GDM1 (cell line): Measurements from ENCODE around the gene CCDC9B.

Source experiments
- DNase-seq: peaks from one replicate; lab custom pipeline; 2025; lab: John Stamatoyannopoulos, UW

CCDC9B gene

DNA sequence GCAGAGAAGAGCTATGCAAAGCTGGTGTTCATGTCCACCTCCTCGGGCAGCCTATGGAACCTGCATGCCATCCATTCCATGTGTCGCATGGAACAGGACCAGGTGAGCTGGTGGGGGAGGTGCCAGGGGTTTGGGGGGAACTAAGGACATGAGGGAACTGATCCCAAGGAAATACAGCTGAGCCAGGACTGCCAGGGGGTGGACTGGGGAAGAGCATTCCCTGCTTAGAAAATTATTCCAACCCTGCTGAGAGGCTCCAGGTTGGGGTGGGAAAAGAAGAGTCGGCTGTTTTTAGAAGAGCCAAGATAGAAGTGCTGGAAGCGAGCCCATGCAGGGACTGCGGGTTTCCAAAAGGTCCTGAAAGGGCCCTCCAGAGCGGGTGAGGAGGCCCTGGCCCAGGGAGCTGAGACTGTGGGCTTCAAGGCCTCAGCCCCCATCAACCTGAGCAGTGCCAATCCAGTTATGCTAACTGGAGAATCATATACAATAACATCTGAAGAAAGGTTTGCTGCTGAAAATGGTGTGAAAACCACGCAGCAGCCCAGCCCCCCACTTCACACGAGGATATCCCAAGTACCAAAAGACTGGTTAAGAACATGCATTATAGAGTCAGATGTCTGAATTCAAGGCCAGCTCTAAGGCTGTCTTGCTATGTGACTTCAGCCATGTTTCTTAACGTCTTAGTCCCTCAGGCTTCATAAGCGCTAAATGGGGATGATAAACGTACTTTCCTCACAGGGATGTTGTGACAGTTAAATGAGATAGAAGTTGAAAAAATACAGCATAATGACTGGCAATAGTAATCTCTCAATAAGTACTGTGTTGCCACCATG, 25.1 kb upstream of the CCDC9B start:
- DNase-seq: no peak

DNA sequence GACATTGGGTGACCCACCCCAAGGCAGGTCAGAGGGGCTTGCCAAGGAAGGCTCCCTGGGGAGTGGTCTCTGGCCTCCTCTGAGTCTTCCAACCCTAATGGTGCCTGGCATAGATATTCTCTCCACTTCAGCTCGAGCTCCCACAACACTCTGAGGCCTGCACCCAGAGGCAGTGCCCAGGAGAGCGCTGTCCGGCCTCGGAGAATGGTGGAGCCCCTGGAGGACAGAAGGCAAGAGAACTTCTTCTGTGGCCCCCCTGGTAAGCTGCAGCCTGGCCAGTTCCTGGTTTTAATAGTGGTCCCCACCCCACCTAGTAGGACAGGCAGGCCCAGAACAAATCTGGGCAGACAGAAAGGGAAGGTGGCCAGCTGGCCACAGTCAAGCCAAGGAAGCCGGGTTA, 24.3 kb upstream of the CCDC9B start:
- no peak for DNase-seq

DNA sequence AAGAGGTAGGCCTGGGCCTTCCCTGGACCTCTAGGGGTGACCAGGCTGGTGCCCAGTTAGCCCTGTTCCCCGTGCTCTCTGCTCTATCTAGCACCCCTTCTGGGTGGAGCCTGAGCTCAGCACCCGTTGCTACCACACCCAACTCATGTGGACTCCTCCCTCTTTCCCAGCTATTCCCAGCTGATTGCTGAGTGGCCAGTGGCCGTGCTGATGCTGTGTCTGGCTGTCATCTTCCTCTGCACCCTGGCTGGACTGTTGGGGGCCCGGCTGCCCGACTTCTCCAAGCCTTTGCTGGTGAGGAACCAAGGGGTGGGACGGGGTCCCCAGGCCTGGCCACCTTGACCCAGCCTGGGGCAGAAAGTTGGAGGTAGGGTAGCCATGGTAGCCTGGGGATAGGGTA, 23.5 kb upstream of the CCDC9B start:
- no peak for DNase-seq

DNA sequence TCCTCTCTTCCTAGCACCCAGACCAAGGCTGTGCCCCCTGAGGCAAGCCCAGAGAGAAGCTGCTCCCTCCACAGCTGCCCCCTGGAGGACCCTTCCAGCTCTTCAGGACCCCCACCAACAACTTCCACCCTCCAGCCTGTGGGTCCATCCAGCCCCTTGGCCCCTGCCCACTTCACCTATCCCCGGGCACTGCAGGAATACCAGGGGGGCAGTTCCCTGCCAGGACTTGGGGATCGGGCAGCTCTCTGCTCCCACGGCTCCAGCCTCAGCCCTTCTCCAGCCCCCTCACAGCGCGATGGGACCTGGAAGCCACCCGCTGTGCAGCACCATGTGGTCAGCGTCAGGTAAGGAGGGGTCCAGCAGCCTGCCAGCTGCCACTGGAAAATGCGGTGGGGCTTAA, 22.9 kb upstream of the CCDC9B start:
- no peak for DNase-seq

DNA sequence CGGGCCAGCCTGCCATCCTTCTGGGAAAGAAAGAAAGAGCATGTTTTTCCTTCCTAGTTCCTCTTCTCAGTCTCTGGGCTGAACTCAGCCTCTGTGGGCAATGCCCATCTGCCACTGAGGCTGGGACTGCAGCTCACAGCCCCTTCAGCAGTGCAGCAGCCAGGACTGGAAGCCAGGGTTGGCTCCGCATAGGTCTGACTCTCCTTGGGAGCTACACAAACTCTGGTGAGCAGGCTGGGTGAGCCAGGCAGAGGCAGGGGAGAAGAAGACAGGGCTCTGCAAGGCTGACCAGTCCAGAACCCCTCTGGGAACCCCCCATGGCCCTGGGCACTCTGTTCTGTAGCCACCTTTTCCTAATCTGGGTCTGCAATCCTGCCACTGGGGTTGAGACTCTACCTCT, 20.9 kb upstream of the CCDC9B start:
- DNase-seq: no peak

GRCh38 chr15:40360015-40360414, 19.3 kb upstream of the CCDC9B start:
- no peak for DNase-seq

GRCh38 chr15:40358471-40359353, 18.0 kb upstream of the CCDC9B start:
- no peak for DNase-seq

GRCh38 chr15:40357723-40358470, 17.2 kb upstream of the CCDC9B start, which contains the start of gene DISP2:
Gene DISP2 (plus strand): TSS chr15:40358219. CDS start chr15:40358322, 103 bp downstream.
- DNase-seq: peak; percentile 80

DNA sequence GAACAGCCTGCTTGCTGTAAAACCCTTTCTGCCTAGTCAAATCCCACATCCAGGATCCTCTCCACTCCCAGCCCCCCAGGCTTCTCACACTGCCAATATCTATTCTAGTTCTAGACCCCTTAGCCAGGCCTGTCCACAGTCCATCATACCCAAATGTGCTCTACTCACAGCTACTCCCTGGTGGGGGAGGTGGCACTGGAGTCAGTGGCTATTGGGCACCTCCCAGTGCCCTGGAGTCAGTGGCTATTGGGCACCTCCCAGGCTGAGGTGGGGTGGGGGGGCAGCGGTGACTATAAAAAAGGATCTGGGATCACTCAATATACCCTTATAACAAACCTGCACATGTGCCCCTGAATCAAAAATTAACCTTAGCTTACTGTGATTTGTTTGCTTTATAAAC, 16.5 kb upstream of the CCDC9B start:
- no peak for DNase-seq

DNA sequence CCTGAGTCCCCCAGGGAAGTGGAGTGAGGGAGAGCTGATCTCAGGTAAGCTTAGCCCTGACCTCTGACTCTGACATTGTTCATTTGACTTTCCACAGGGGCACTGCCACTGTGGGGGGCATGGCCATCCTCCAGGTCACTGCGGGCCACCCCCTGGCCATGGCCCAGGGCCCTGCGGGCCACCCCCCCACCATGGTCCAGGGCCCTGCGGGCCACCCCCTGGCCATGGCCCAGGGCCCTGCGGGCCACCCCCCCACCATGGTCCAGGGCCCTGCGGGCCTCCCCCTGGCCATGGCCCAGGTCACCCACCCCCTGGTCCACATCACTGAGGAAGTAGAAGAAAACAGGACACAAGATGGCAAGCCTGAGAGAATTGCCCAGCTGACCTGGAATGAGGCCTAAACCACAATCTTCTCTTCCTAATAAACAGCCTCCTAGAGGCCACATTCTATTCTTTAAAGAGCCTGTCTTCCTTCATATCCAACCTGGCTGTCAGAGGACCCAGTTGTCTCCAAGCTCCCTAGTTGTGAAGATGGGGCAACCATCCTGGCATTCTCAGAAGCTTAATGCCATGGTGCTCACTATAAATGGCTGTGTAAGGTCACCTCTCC, 15.3 kb upstream of the CCDC9B start:
- no peak for DNase-seq

DNA sequence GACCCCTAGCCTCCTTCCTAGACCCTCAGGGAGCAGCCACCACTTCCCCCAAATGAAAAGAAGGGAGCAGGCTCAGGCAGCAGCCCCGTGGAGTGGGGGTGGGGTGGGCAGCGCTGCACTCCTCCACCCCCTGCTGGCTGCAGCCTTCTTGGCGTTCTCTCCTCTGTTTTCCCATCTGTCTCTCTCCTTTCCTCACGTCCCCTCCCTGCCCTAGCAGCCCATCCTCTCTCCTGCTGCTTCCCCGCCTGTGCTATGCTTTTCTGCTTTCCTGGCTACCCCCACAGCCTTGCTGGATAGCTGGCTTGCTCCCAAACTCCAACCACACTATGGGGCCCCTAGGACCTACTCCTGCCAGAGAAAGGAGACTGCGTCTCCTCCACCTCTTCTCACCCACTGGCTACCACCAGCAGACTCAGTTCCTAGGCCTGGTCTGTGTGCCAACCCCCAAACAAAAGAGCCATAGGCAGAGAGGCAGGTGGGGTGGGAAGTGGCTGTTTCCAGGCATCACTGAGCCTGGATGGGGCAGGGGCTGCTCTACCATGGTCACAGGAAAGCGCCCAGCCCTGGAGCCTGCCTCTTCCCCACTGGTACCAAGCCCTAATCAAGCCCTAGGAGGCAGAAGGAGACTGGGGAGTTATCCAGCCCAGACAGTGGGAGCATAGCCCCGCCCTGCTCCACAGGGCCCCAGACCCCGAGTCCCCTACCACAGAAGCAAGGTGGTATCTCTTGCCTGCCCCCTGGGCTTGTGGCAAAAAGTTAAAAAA, 13.9 kb upstream of the CCDC9B start:
- DNase-seq: no peak

DNA sequence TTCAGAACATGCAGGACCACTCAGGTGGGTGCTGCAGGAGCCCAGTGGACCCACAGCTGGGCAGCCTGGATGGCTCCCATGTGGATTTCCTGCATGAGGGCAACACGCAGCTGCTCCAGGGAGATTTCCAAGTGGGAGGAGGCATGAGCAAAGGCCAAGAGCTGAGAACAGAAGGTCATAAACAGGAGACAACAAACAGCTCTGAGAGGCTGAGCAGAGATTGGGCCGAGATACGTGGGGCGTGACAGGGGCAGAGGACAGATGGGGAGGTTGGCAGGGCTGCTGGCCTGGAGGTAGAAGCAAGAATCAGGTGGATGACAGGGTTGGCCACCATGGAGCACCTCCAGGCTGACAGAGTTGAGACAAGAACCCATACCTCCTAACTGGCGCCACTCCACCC, 13.0 kb upstream of the CCDC9B start:
- DNase-seq: no peak

GRCh38 chr15:40352281-40352901, 11.7 kb upstream of the CCDC9B start:
- DNase-seq: no peak

- no peak for DNase-seq
These were observed 8.4 kb upstream of the CCDC9B start for GRCh38 chr15:40349163-40349562.

DNA sequence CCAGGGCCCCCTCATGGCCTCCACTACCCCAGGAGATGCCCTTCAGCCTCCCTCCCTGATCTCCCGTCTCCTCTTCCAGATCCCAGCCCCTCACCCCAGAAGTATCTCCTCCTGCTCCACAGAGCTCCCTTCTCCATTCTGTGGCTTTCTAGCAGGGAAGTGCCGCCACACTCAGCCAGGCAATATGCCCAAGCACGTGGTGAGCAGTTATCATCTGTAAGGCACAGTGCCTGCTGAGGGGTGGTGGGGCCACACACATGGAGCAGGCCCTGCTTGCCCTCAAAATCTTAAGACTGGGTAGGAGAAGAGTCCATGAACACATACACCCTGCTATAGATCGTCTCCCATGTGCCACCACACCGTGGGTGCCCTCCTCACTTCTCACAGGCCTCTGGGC, 7.7 kb upstream of the CCDC9B start:
- no peak for DNase-seq

DNA sequence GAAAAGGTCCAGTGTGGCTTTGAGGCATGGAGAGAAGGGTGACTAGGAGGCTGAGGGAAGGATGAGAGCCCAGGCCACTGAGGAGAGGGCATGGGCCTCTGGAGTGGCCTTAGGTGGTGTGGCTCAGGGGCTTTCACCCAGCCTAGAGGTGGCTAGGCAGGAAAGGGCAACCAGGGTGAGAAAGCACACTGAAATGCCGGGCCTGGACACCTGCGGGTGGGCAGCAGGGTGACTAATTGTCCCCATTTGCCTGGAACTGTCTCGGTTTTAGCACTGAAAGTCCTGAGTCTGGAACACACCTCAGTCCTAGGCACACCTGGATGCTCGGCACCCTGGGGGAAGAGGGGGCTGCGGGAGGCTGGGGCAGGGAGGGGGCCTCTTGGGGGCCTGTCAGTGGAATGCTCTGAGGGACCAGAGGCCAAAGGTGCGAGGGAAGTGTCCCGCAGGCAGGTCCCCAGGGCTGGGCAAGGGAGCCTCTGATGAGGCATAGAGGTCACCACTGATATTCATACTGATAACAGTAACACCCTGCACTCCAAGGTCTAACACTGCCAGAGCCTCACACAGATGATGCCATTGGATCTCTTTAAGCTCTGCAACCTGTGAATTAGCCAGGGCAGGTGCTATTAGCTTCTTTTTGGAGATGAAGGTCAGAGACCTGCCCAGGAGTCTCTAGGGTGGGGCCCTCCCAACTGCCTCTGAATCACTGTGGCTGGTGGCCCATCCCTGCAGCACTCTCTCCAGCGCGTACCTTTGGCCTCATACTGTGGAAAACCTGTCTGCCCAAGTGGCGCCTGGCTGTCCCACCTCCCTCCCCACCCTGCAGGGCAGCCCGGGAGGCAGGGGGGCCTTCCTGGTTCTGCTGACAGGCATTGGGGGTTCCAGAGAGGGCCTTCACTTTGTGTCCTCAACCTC, 7.1 kb upstream of the CCDC9B start:
- DNase-seq: no peak

DNA sequence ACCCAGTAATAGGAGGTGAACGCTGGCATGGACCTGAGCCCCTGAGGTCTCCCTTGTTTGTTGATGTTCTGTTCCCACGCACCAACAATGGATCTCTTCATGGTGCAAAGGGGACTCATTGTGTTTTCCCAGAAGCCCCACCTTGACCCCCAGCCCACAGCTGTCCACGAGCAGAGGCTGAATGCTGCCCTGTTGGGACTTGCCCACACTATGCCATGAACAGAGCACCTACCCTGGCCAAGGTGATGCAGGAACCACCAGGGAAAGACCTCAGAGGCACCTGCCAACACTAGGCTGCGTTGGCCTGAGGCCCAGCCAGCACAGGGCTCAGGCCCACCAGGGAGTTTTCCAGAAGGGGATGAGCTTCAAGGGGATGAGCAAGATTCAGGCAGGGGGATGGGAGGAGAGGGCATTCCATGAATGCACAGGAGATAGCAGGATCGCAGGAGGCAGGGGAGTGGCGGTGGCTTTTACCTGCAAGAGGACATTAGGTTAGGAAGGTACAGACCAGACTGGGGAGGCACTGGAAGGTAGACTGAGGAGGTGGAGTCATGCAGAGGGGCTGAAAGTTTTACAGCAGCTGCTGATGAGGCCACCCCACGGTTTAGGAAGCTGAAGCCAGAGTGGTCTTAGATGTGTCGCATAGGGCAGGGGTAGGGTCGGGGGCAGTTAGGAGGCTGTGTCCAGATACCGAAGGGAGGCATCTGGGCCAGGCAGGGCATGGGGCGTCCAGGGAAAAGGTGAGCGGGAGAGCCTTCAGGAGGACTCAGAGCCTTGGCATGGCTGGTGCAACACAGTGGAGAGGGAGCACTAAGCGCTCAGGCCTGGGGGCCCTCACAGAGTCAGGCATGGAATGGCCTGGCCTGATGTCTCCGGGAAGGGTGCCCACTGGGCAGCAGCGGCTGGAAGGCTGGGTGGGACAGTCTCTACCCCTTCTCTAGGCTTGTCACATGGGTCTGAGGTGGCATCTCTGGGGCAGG, 6.1 kb upstream of the CCDC9B start:
- DNase-seq: no peak

GRCh38 chr15:40345867-40346578, 5.3 kb upstream of the CCDC9B start:
- no peak for DNase-seq
